Fibroblast of lung (primary cell): Measurements from ENCODE around the gene PLEKHA6. TPM values are rescaled to one million over a fixed set of nuclear protein-coding genes. Genes with fewer than 3 reads are reported as not detected.

ENCODE experiments used
- DNase-seq, 2 donors: peaks; one replicate each; pipeline versions ENCODE4 v3.0.0 to v3.0.0-alpha.2; 2010; ENCODE audit warnings: low read depth in 2 of 2
- H2AFZ ChIP-seq: 2 replicates; pipeline ENCODE4 v1.5.1; 2012; ENCODE audit warnings: low read length, control low read depth, inconsistent platforms
- H3K27ac ChIP-seq: 2 replicates; pipeline ENCODE4 v1.5.1; 2011; ENCODE audit warnings: low read length, control low read depth; ENCODE audit not compliant: insufficient read depth
- H3K27me3 ChIP-seq: 2 replicates; pipeline ENCODE4 v1.5.1; 2011; ENCODE audit warnings: mild to moderate bottlenecking, low read length; ENCODE audit not compliant: control insufficient read depth, insufficient read depth
- H3K36me3 ChIP-seq: 2 replicates; pipeline ENCODE4 v1.5.1; 2011; ENCODE audit warnings: low read length; ENCODE audit not compliant: control insufficient read depth, insufficient read depth
- H3K4me1 ChIP-seq: 2 replicates; pipeline ENCODE4 v1.5.1; 2011; ENCODE audit warnings: low read length; ENCODE audit not compliant: control insufficient read depth, insufficient read depth; ENCODE audit errors: extremely low read depth
- H3K4me2 ChIP-seq: 2 replicates; pipeline ENCODE4 v1.5.1; 2011; ENCODE audit warnings: low read length, control low read depth; ENCODE audit not compliant: insufficient read depth; ENCODE audit errors: extremely low read depth
- H3K4me3 ChIP-seq, 4 experiments: fragments of 200-600 bp in 1 of 4; sonication (generic) in 1 of 4; replicated peaks in 1 of 4; 2 replicates each; pipeline ENCODE4 v1.5.1; 2011 to 2016; ENCODE audit warnings: low read length in 4 of 4, low read depth in 3 of 4, mild to moderate bottlenecking in 3 of 4, control low read depth in 2 of 4, inconsistent platforms in 1 of 4, mixed read lengths in 1 of 4; ENCODE audit not compliant: insufficient read depth in 1 of 4; ENCODE audit errors: control extremely low read depth in 1 of 4
- H3K79me2 ChIP-seq: 2 replicates; pipeline ENCODE4 v1.5.1; 2012; ENCODE audit warnings: mild to moderate bottlenecking, low read length, inconsistent platforms; ENCODE audit not compliant: control insufficient read depth, insufficient read depth
- H3K9ac ChIP-seq: 2 replicates; pipeline ENCODE4 v1.5.1; 2011; ENCODE audit warnings: mild to moderate bottlenecking, low read length, control low read depth; ENCODE audit not compliant: insufficient read depth
- H3K9me3 ChIP-seq: 2 replicates; pipeline ENCODE4 v1.5.1; 2012; ENCODE audit warnings: low read depth, low read length; ENCODE audit not compliant: control insufficient read depth, insufficient read depth
- H4K20me1 ChIP-seq: 2 replicates; pipeline ENCODE4 v1.5.1; 2011; ENCODE audit warnings: low read length; ENCODE audit not compliant: control insufficient read depth, insufficient read depth; ENCODE audit errors: extremely low read depth
- CTCF ChIP-seq, 2 donors: IDR thresholded peaks in 1 of 2; conservative IDR thresholded peaks in 1 of 2; 1 replicate in 1 of 2; 2 replicates in 1 of 2; pipeline ENCODE4 v1.5.1; 2011 to 2012; ENCODE audit warnings: low read length in 2 of 2, control low read depth in 1 of 2, inconsistent platforms in 1 of 2, low read depth in 1 of 2, mild to moderate bottlenecking in 1 of 2
- EZH2 ChIP-seq: IDR thresholded peaks from 2 replicates; pipeline ENCODE4 v1.5.1; 2012; ENCODE audit warnings: low read length, control low read depth, mild to moderate bottlenecking; ENCODE audit errors: missing control alignments
- polyA plus RNA-seq, 2 donors: library from polyadenylated mRNA; depleted of rRNA in 1 of 2; stranded (reverse) in 1 of 2; unstranded in 1 of 2; fragments of >200 nt; gene quantifications; 2 replicates each; pipeline ENCODE4 v1.2.1, GENCODE V29; 2011 to 2012; ENCODE audit warnings: missing spikeins in 1 of 2
- total RNA-seq: library from RNA; depleted of rRNA; stranded (reverse); fragments of >200 nt; gene quantifications from 2 replicates; pipeline ENCODE4 v1.2.1, GENCODE V29; 2014

PLEKHA6 gene
- total and polyA plus RNA-seq, 2 donors (not counting 1 experiment from before 2014, with no cell fraction given) = 3.8 to 4.3 TPM

DNA sequence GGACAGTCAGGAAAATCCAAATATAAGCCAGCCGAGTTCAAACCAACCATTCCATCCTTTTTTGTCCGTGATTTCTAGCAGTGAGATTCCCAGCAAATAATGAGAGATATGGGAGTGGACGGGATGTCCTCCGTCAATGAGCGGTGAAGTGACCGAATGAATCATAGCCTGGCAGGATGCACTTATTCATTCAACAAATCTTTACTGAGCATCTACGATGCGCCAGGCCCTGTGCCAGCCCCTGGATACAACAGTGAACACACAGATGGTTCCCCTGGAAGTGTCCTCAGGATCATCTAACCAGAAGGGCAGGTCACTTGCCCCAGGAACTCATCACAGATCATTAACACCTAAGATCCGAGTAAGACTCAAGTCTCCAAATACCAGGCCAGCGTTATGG, 8.2 kb upstream of the PLEKHA6 start:
- H3K27ac ChIP-seq = no peak overlapping the region

GRCh38 chr1:204367193-204367858, 7.6 kb upstream of the PLEKHA6 start:
- no peak for TF ChIP-seq EZH2
- no peak for TF ChIP-seq CTCF (conservative IDR thresholded peaks at IDR 0.05 in 1 of 2, IDR thresholded peaks at IDR 0.05 in 1 of 2; ENCODE audit: low read depth in 1 of 2, low read length in 2 of 2)
- Histone ChIP-seq H3K9ac (no peak overlapping the region), H2AFZ (no peak overlapping the region), H4K20me1 (no peaks in the 10 kb centered on the region), H3K4me2 (no peak overlapping the region), H3K36me3 (no peaks in the 10 kb centered on the region), H3K4me1 (peaks cover 4% of the 10 kb centered on the region), H3K79me2 (no peaks in the 10 kb centered on the region), H3K27me3 (peaks cover 16% of the 10 kb centered on the region), H3K4me3 (no peak overlapping the region), H3K9me3 (no peaks in the 10 kb centered on the region), H3K27ac (no peak overlapping the region)
- no peak for DNase-seq

More for the DNA sequence above, 8.2 kb upstream of the PLEKHA6 start:
- no peak overlapping the region for H3K4me3 ChIP-seq
- no peaks in the 10 kb centered on the region for H4K20me1 ChIP-seq
- H3K27me3 ChIP-seq = peaks cover 16% of the 10 kb centered on the region
- TF ChIP-seq EZH2 (no peak), CTCF (conservative IDR thresholded peaks at IDR 0.05 in 1 of 2, IDR thresholded peaks at IDR 0.05 in 1 of 2; ENCODE audit: low read depth in 1 of 2, low read length in 2 of 2) (no peak)
- no peak overlapping the region for H3K9ac ChIP-seq
- peaks cover 4% of the 10 kb centered on the region for H3K4me1 ChIP-seq
- H3K79me2 ChIP-seq = no peaks in the 10 kb centered on the region
- H3K9me3 ChIP-seq = no peaks in the 10 kb centered on the region
- no peak for DNase-seq
- H3K4me2 ChIP-seq = no peak overlapping the region
- H3K36me3 ChIP-seq = no peaks in the 10 kb centered on the region
- no peak overlapping the region for H2AFZ ChIP-seq

GRCh38 chr1:204366759-204367158, 7.0 kb upstream of the PLEKHA6 start:
- no peak for DNase-seq
- Histone ChIP-seq H3K27me3 (peaks cover 15% of the 10 kb centered on the region), H3K4me3 (no peak overlapping the region), H3K9me3 (no peaks in the 10 kb centered on the region), H3K27ac (no peak overlapping the region), H3K4me2 (no peak overlapping the region), H3K9ac (no peak overlapping the region), H3K4me1 (peaks cover 4% of the 10 kb centered on the region), H3K79me2 (no peaks in the 10 kb centered on the region), H3K36me3 (no peaks in the 10 kb centered on the region), H4K20me1 (no peaks in the 10 kb centered on the region), H2AFZ (no peak overlapping the region)
- TF ChIP-seq CTCF (conservative IDR thresholded peaks at IDR 0.05 in 1 of 2, IDR thresholded peaks at IDR 0.05 in 1 of 2; ENCODE audit: low read depth in 1 of 2, low read length in 2 of 2) = peak; percentile 35 to 50
- no peak for TF ChIP-seq EZH2
